ENCODE data around the gene DCST1. TPM values are rescaled to one million over a fixed set of nuclear protein-coding genes. Genes with fewer than 3 reads are reported as not detected.
A peak's percentile ranks its signal among the peaks of the same experiment; 100 is the strongest.

Gene DCST1
- total RNA-seq, 1 experiment from 2014 or later, result 0.15 TPM

GRCh38 chr1:155093911-155094621 lies 60.4 kb downstream of the DCST1 start:
- DNase-seq (ENCODE audit: low spot score), result no peak
- no peaks in the 10 kb centered on the region for H3K36me3 Mint-ChIP-seq

More at GRCh38 chr1:155093911-155094621, 60.4 kb downstream of the DCST1 start:
- H3K27ac Mint-ChIP-seq, result no peak overlapping the region
- TF ChIP-seq STAT6 (CRISPR knock-in tag; conservative IDR thresholded peaks at IDR 0.05; ENCODE audit: low read depth), result no peak
- TF ChIP-seq ZNF425 (CRISPR knock-in tag; conservative IDR thresholded peaks at IDR 0.05), result no peak
- TF ChIP-seq MYBL2 (CRISPR knock-in tag; IDR thresholded peaks at IDR 0.05), result no peak
- no peak for TF ChIP-seq MAX (CRISPR knock-in tag; IDR thresholded peaks at IDR 0.05)
- no peak for TF ChIP-seq ZNF263 (CRISPR knock-in tag; IDR thresholded peaks at IDR 0.05; ENCODE audit: low read depth)
- TF ChIP-seq ZNF532 (CRISPR knock-in tag; IDR thresholded peaks at IDR 0.05; ENCODE audit: borderline replicate concordance), result no peak
- TF ChIP-seq IRF2 (CRISPR knock-in tag; IDR thresholded peaks at IDR 0.05; ENCODE audit: borderline replicate concordance, low read depth), result no peak
- no peak overlapping the region for H3K4me3 Mint-ChIP-seq
- ChIA-PET POLR2A (no interaction called here), CTCF (interaction anchor here (0.6 to 6.8 kb wide), 8 partner anchors 8 to 79 kb away, joined by 3 to 605 read pairs (median 6); partner anchors contain the start of genes KRTCAP2 and TRIM46)
- ATAC-seq, result peak; percentile 59
- H3K27me3 Mint-ChIP-seq (ENCODE audit: low read depth), result peaks cover 15% of the 10 kb centered on the region
- H3K9me3 Mint-ChIP-seq, result no peaks in the 10 kb centered on the region
- H3K4me1 Mint-ChIP-seq, result peaks cover 18% of the 10 kb centered on the region
